Measurements from ENCODE around the gene PPP3R2.

Gene PPP3R2

DNA sequence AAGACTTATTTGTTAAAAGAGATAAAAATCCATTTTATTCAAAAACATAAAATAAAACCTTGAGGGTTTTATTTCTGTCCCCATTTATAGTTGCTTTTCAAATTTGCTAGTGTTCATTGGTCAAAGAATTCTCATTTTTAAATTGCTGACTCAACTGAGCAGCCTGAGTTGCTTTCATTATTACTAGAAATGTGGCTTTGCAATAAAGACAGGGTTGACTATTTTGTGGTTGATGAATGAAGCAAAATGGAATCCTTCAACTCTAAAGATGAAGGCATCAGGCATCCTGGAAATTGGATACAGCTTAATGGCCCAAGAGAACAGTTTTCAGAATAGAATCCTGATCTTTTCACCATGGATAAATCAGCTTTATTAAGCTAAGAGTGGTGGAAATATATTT, 23.9 kb upstream of the PPP3R2 start:
- TF ChIP-seq, protein P1, sequence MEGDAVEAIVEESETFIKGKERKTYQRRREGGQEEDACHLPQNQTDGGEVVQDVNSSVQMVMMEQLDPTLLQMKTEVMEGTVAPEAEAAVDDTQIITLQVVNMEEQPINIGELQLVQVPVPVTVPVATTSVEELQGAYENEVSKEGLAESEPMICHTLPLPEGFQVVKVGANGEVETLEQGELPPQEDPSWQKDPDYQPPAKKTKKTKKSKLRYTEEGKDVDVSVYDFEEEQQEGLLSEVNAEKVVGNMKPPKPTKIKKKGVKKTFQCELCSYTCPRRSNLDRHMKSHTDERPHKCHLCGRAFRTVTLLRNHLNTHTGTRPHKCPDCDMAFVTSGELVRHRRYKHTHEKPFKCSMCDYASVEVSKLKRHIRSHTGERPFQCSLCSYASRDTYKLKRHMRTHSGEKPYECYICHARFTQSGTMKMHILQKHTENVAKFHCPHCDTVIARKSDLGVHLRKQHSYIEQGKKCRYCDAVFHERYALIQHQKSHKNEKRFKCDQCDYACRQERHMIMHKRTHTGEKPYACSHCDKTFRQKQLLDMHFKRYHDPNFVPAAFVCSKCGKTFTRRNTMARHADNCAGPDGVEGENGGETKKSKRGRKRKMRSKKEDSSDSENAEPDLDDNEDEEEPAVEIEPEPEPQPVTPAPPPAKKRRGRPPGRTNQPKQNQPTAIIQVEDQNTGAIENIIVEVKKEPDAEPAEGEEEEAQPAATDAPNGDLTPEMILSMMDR (IDR thresholded peaks at IDR 0.05; ENCODE audit: insufficient read depth, low read depth, low read length, missing control alignments), result no peak
- DNase-seq (ENCODE audit: low read depth), result no peak
- no peak overlapping the region for H3K4me3 ChIP-seq (ENCODE audit: low read depth, low read length)

DNA sequence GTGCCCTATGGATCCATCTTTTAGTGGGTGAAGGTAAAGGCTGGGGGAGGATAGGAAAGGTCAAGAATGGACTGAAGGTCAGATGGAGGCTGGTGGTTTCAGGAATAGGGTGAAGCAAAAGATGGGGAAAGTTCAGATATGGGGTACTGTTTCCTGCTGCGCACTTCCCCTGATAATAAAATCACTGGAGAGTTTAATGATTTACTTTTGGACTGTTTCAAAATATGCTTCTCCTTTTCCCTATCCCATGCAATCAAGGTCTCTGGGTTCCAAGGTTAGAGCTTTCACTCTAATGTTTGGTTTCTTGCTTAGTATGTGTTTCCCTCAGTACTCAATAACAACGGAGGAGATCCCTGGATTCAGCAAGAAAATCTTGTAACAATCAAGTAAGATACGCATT, 10.8 kb upstream of the PPP3R2 start:
- no peak overlapping the region for H3K4me3 ChIP-seq (ENCODE audit: low read depth, low read length)
- no peak for DNase-seq (ENCODE audit: low read depth)
- TF ChIP-seq, protein P1 (IDR thresholded peaks at IDR 0.05; ENCODE audit: insufficient read depth, low read depth, low read length, missing control alignments), result no peak

DNA sequence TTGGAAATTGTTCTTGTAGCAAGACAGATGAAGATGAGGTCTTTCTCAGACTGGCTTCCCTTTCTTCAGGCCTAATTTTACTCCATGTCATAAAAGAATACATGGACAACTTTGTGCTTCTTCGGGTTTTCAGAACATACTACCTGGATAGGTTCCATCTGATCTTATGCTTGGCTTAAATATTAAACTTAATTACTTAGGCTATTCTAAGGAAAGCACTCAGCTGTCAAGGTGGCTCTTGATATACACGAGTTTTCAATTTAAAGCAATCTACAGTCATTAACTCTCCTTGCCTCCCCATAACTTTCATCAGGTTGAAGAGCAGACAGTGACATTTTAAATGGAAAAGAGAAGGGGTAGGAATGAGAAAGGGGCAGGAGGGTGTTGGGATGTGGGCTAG, 9.5 kb upstream of the PPP3R2 start:
- no peak overlapping the region for H3K4me3 ChIP-seq (ENCODE audit: low read depth, low read length)
- TF ChIP-seq, protein P1 (IDR thresholded peaks at IDR 0.05; ENCODE audit: insufficient read depth, low read depth, low read length, missing control alignments), result no peak
- no peak for DNase-seq (ENCODE audit: low read depth)

DNA sequence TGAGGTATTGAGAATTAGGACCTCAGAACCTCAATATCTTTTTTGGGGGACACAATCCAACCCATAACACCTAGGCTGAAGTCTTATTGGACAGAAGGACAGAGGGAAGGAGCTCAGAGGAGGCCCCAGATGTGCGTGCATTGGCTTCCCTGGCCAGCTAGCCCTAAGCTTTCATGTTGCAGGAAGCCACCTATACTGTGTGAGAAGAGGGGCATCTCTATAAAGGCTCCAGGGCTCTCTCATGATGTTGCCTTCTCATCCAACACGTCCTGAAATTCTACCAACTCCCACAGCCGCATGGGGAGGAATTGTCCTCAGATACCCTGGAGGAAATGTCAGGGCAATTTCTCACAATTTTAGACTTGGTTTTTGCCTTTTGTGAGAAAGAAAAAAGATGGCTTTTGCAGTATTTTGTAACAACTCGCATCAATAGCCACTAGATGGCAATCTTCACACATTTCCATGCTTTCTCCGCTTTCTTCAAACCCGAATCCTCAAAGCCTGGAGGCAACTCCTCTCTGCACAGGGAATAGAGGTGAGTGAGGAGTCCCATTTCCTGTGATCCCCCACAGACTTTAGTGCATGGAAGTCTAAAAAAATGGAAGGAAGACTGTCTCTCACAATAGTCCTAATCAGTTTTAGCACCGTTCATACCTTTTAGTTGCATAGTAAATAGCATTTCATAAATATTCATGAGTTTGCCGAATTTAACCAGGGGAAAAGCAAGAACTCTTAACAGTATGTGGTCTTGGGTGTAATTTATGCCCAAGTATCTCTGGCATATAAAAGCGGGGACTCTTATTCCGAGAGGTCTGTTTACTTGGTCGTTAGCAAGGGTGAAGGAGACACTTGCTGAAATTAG, 7.4 kb upstream of the PPP3R2 start:
- peak; percentile 39 for DNase-seq (ENCODE audit: low read depth)
- H3K4me3 ChIP-seq (ENCODE audit: low read depth, low read length), result no peak overlapping the region
- TF ChIP-seq, protein P1 (IDR thresholded peaks at IDR 0.05; ENCODE audit: insufficient read depth, low read depth, low read length, missing control alignments), result peak; percentile 57

DNA sequence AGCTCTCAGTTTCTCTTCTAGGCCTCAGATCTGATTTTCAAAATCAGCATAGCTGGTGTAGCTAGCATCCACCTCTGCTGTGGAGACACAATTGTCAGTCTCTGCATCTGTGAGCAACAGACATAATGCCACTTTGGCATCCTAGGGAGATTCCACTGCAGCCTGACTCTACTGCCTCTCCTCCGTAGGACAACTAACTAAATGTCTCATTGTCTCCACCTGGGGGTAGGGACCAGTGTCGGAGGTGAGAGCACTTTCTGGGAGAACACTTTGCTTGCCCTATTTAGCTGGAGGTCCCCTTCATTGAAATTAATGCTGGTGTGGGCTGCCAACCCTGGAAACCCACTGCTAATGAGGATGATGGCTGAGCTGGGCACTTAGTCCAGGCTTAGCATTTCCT, 1.4 kb downstream of the PPP3R2 start:
- no peak overlapping the region for H3K4me3 ChIP-seq (ENCODE audit: low read depth, low read length)
- TF ChIP-seq, protein P1 (IDR thresholded peaks at IDR 0.05; ENCODE audit: insufficient read depth, low read depth, low read length, missing control alignments), result no peak
- no peak for DNase-seq (ENCODE audit: low read depth)

DNA sequence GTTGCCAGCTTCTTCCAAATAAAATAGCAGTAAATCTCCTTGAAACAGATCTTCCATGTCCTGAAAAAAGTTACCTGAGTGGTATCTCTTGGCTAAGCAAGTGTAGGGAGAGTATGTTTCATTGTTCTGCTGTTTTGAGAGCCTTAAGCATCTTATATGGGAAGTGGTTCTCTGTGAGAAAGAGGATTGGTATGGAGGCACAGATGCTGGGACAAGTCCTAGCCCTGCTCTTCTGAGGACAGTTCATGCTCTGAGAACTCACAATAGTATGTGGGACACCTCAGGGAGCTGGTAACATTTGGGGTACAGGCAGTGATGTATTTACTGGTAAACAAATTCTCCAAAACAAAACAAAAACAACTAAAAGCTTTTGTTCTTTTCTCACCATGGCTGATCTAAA, 2.0 kb downstream of the PPP3R2 start:
- TF ChIP-seq, protein P1 (IDR thresholded peaks at IDR 0.05; ENCODE audit: insufficient read depth, low read depth, low read length, missing control alignments), result no peak
- DNase-seq (ENCODE audit: low read depth), result no peak
- H3K4me3 ChIP-seq (ENCODE audit: low read depth, low read length), result no peak overlapping the region

Measured in GM12865 (cell line).